CD4-positive, alpha-beta memory T cell (primary cell): ENCODE data around the gene DNAJB4. TPM values are rescaled to one million over a fixed set of nuclear protein-coding genes. Genes with fewer than 3 reads are reported as not detected.
A peak's percentile ranks its signal among the peaks of the same experiment; 100 is the strongest.
"Not testable (repeated sequence)": the region's sequence is repeated elsewhere in the genome, so short reads cannot be mapped to it uniquely, and the experiment has no call there.

Experiments
- CTCF ChIA-PET: fragments of 350-600 bp; sonication (Branson Sonifier 250); formaldehyde crosslinking; loops from one replicate; lab custom pipeline; 2021; ENCODE audit warnings: inconsistent platforms; ENCODE audit not compliant: partially characterized antibody; lab: Charles Lee
- POLR2A ChIA-PET: fragments of 350-600 bp; sonication (Branson Sonifier 250); formaldehyde crosslinking; loops from one replicate; lab custom pipeline; 2021; ENCODE audit not compliant: partially characterized antibody; lab: Charles Lee
- DNase-seq, 5 donors: peaks; one replicate each; pipeline versions ENCODE4 v3.0.0 to v3.0.0-alpha.2; 2020 to 2022; ENCODE audit warnings: mixed read lengths in 1 of 5
- H3K27ac ChIP-seq: one replicate; pipeline ENCODE4 v1.7.0; 2013; ENCODE audit warnings: low read depth, low read length
- H3K27me3 ChIP-seq: 2 replicates; pipeline ENCODE4 v1.7.0; 2013; ENCODE audit warnings: mild to moderate bottlenecking, low read length, moderate library complexity; ENCODE audit not compliant: insufficient read depth
- H3K36me3 ChIP-seq: 2 replicates; pipeline ENCODE4 v1.7.0; 2013; ENCODE audit warnings: mild to moderate bottlenecking, low read length, moderate library complexity; ENCODE audit not compliant: insufficient read depth
- H3K4me1 ChIP-seq: 2 replicates; pipeline ENCODE4 v1.7.0; 2013; ENCODE audit warnings: mild to moderate bottlenecking, low read length, moderate library complexity; ENCODE audit not compliant: insufficient read depth
- H3K4me3 ChIP-seq, 2 donors: one replicate each; pipeline ENCODE4 v1.7.0; 2013; ENCODE audit warnings: low read length in 2 of 2, mild to moderate bottlenecking in 1 of 2
- H3K9me3 ChIP-seq, 2 donors: one replicate each; pipeline ENCODE4 v1.7.0; 2013; ENCODE audit warnings: low read length in 2 of 2, control low read depth in 1 of 2; ENCODE audit not compliant: control insufficient read depth in 1 of 2
- H3K27ac Mint-ChIP-seq, 7 donors: one replicate each; pipeline ENCODE4 v1.8.0; 2020 to 2021; ENCODE audit warnings: mixed read lengths in 7 of 7, mild to moderate bottlenecking in 6 of 7, inconsistent platforms in 3 of 7, moderate library complexity in 3 of 7
- H3K27me3 Mint-ChIP-seq, 2 donors: one replicate each; pipeline ENCODE4 v1.8.0; 2020 to 2021; ENCODE audit warnings: mixed read lengths in 2 of 2
- H3K36me3 Mint-ChIP-seq, 2 donors: one replicate each; pipeline ENCODE4 v1.8.0; 2020 to 2021; ENCODE audit warnings: mixed read lengths in 2 of 2, inconsistent platforms in 1 of 2, mild to moderate bottlenecking in 1 of 2
- H3K4me1 Mint-ChIP-seq, 4 donors: one replicate each; pipeline ENCODE4 v1.8.0; 2020 to 2021; ENCODE audit warnings: mixed read lengths in 4 of 4, mild to moderate bottlenecking in 1 of 4
- H3K4me3 Mint-ChIP-seq, 8 donors: one replicate each; pipeline ENCODE4 v1.8.0; 2020 to 2021; ENCODE audit warnings: mixed read lengths in 8 of 8, mild to moderate bottlenecking in 7 of 8, moderate library complexity in 6 of 8, inconsistent platforms in 3 of 8
- H3K9me3 Mint-ChIP-seq, 8 donors: one replicate each; pipeline ENCODE4 v1.8.0; 2020 to 2021; ENCODE audit warnings: mixed read lengths in 8 of 8, mild to moderate bottlenecking in 5 of 8, inconsistent platforms in 3 of 8, moderate library complexity in 1 of 8
- intact Hi-C: fragments of 100-400 bp; cut with micrococcal nuclease; formaldehyde crosslinking; loops from one replicate; pipeline ENCODE4 v1.15.1; 2023
- polyA plus RNA-seq, 2 donors: library from polyadenylated mRNA; unstranded; fragments of 300-500 nt; fragmentation: Illumina TruSeq; gene quantifications; one replicate each; pipeline ENCODE4 v1.2.3, GENCODE V29; 2021
- total RNA-seq, 2 experiments: library from RNA; stranded (reverse); gene quantifications; one replicate each; pipeline ENCODE4 v1.2.3, GENCODE V29; 2021

DNAJB4 gene
- total and polyA plus RNA-seq, 4 experiments from 2014 or later, result 8.7 to 18.3 (median 12.6) TPM

GRCh38 chr1:77977989-77978292, 26.8 kb upstream of the DNAJB4 start:
- Mint-ChIP-seq H3K36me3 (peaks cover 8 to 23% of the 10 kb centered on the region in 2 donors), H3K27me3 (no peaks in the 10 kb centered on the region), H3K27ac (no peak overlapping the region), H3K9me3 (peaks cover 0 to 1% (median 0%) of the 10 kb centered on the region in 8 donors), H3K4me1 (peaks cover 24 to 37% (median 34%) of the 10 kb centered on the region in 4 donors), H3K4me3 (no peak overlapping the region)
- CTCF ChIA-PET, result interaction anchor here (1.1 to 3.9 kb wide), 6 partner anchors 9 to 698 kb away, joined by 3 to 38 read pairs (median 6); partner anchors contain the start of gene DNAJB4
- no peaks in the 10 kb centered on the region for H3K27me3 ChIP-seq
- H3K4me3 ChIP-seq, result peak overlapping the region; percentile 74 to 94
- intact Hi-C loops, result loop anchor here (1.0 to 10.0 kb wide), 4 partner anchors 15 to 647 kb away; partner anchors contain the start of genes GIPC2, IFI44L and USP33
- POLR2A ChIA-PET, result interaction anchor here (0.8 to 8.5 kb wide), 19 partner anchors 8 to 673 kb away, joined by 3 to 247 read pairs (median 5); partner anchors contain the start of genes DNAJB4, IFI44L, MIGA1 and ZZZ3
- H3K4me1 ChIP-seq, result peaks cover 65% of the 10 kb centered on the region
- H3K27ac ChIP-seq, result peak overlapping the region; percentile 100
- H3K9me3 ChIP-seq, result no peaks in the 10 kb centered on the region
- no peak for DNase-seq
- H3K36me3 ChIP-seq, result peaks cover 7% of the 10 kb centered on the region

GRCh38 chr1:77978293-77978968, 26.3 kb upstream of the DNAJB4 start:
- peak; percentile 84 to 95 (median 90) for DNase-seq
- peak overlapping the region; percentile 74 to 94 for H3K4me3 ChIP-seq
- H3K4me1 Mint-ChIP-seq, result peaks cover 23 to 35% (median 33%) of the 10 kb centered on the region in 4 donors
- peaks cover 0 to 1% (median 0%) of the 10 kb centered on the region in 8 donors for H3K9me3 Mint-ChIP-seq
- ChIA-PET CTCF (interaction anchor here (0.8 to 3.9 kb wide), 7 partner anchors 10 to 698 kb away, joined by 3 to 38 read pairs (median 4); partner anchors contain the start of gene DNAJB4), POLR2A (interaction anchor here (0.6 to 8.5 kb wide), 25 partner anchors 9 to 673 kb away, joined by 3 to 247 read pairs (median 5); partner anchors contain the start of genes DNAJB4, IFI44L, MIGA1 and USP33)
- no peaks in the 10 kb centered on the region for H3K9me3 ChIP-seq
- no peak overlapping the region for H3K27ac Mint-ChIP-seq
- H3K4me3 Mint-ChIP-seq, result no peak overlapping the region
- H3K36me3 Mint-ChIP-seq, result peaks cover 7 to 23% of the 10 kb centered on the region in 2 donors
- intact Hi-C loops, result loop anchor here (1.0 to 10.0 kb wide), 3 partner anchors 66 to 646 kb away; partner anchors contain the start of genes GIPC2, IFI44L and USP33
- peaks cover 7% of the 10 kb centered on the region for H3K36me3 ChIP-seq
- no peaks in the 10 kb centered on the region for H3K27me3 Mint-ChIP-seq
- no peaks in the 10 kb centered on the region for H3K27me3 ChIP-seq
- H3K4me1 ChIP-seq, result peaks cover 62% of the 10 kb centered on the region
- H3K27ac ChIP-seq, result peak overlapping the region; percentile 100

- no peak within 1 kb of the TSS for H3K4me3 Mint-ChIP-seq
- POLR2A ChIA-PET, result interaction anchor here (0.6 to 8.5 kb wide), 26 partner anchors 10 to 672 kb away, joined by 3 to 247 read pairs (median 4); partner anchors contain the start of genes DNAJB4, IFI44L, MIGA1 and USP33
- H3K4me1 ChIP-seq, result peaks cover 55% of the 10 kb centered on the region
These were observed 25.5 kb upstream of the DNAJB4 start, which contains the start of gene FUBP1 for GRCh38 chr1:77978969-77979876. Gene FUBP1 (minus strand): TSS chr1:77979072. CDS start chr1:77979004, 68 bp downstream.

GRCh38 chr1:77983352-77983996, 21.3 kb upstream of the DNAJB4 start:
- H3K27me3 ChIP-seq, H3K27me3 Mint-ChIP-seq, intact Hi-C loops, H3K27ac ChIP-seq, H3K36me3 ChIP-seq, H3K4me3 ChIP-seq, DNase-seq, H3K9me3 ChIP-seq, H3K4me3 Mint-ChIP-seq, H3K36me3 Mint-ChIP-seq, H3K9me3 Mint-ChIP-seq: not testable (repeated sequence)
- POLR2A ChIA-PET, result interaction anchor here (0.8 to 8.5 kb wide), 2 partner anchors 21 kb away, joined by 4 to 247 read pairs; partner anchors contain the start of gene DNAJB4
- Mint-ChIP-seq H3K4me1 (peaks cover 8 to 22% (median 18%) of the 10 kb centered on the region in 4 donors), H3K27ac (peak overlapping the region in 1 of 7 donors; percentile 14)
- H3K4me1 ChIP-seq, result peaks cover 19% of the 10 kb centered on the region
- CTCF ChIA-PET, result interaction anchor here (2.6 kb wide), 1 partner anchor 11 kb away, joined by 6 read pairs; no protein-coding TSS in a partner anchor

More at GRCh38 chr1:77978969-77979876, 25.5 kb upstream of the DNAJB4 start, which contains the start of gene FUBP1:
- H3K9me3 Mint-ChIP-seq, result peaks cover 0 to 1% (median 0%) of the 10 kb centered on the region in 8 donors
- no peaks in the 10 kb centered on the region for H3K27me3 Mint-ChIP-seq
- Histone ChIP-seq H3K9me3 (no peaks in the 10 kb centered on the region), H3K4me3 (peak within 1 kb of the TSS; percentile 74 to 94), H3K27me3 (no peaks in the 10 kb centered on the region), H3K36me3 (peaks cover 7% of the 10 kb centered on the region), H3K27ac (peak within 1 kb of the TSS; percentile 100)
- CTCF ChIA-PET, result interaction anchor here (0.8 to 3.9 kb wide), 11 partner anchors 11 to 697 kb away, joined by 3 to 38 read pairs (median 4); partner anchors contain the start of gene DNAJB4
- peaks cover 22 to 39% (median 30%) of the 10 kb centered on the region in 4 donors for H3K4me1 Mint-ChIP-seq
- peak; percentile 95 to 98 (median 97) for DNase-seq
- intact Hi-C loops, result loop anchor here (1.0 to 10.0 kb wide), 6 partner anchors 25 to 646 kb away; partner anchors contain the start of genes DNAJB4, GIPC2, IFI44L and USP33
- peaks cover 5 to 22% of the 10 kb centered on the region in 2 donors for H3K36me3 Mint-ChIP-seq
- no peak within 1 kb of the TSS for H3K27ac Mint-ChIP-seq

GRCh38 chr1:77983997-77984355, 20.8 kb upstream of the DNAJB4 start:
- Histone ChIP-seq H3K4me3 (no peak overlapping the region), H3K27ac (no peak overlapping the region), H3K4me1 (peaks cover 19% of the 10 kb centered on the region), H3K9me3 (no peaks in the 10 kb centered on the region), H3K27me3 (no peaks in the 10 kb centered on the region), H3K36me3 (no peaks in the 10 kb centered on the region)
- intact Hi-C loops, result no loop called here
- Mint-ChIP-seq H3K27me3 (no peaks in the 10 kb centered on the region), H3K36me3 (peaks cover 0 to 4% of the 10 kb centered on the region in 2 donors), H3K4me3 (no peak overlapping the region), H3K27ac (peak overlapping the region in 1 of 7 donors; percentile 14), H3K4me1 (peaks cover 8 to 24% (median 19%) of the 10 kb centered on the region in 4 donors), H3K9me3 (no peaks in the 10 kb centered on the region)
- POLR2A ChIA-PET, result interaction anchor here (0.8 kb wide), 1 partner anchor 21 kb away, joined by 4 read pairs; the partner anchor contains the start of gene DNAJB4
- CTCF ChIA-PET, result interaction anchor here (2.6 kb wide), 1 partner anchor 11 kb away, joined by 6 read pairs; no protein-coding TSS in a partner anchor
- no peak for DNase-seq

GRCh38 chr1:77984629-77985028, 20.1 kb upstream of the DNAJB4 start:
- Histone ChIP-seq H3K27ac (no peak overlapping the region), H3K36me3 (no peaks in the 10 kb centered on the region), H3K9me3 (no peaks in the 10 kb centered on the region), H3K4me1 (peaks cover 19% of the 10 kb centered on the region), H3K4me3 (no peak overlapping the region), H3K27me3 (no peaks in the 10 kb centered on the region)
- no peaks in the 10 kb centered on the region for H3K9me3 Mint-ChIP-seq
- no peaks in the 10 kb centered on the region for H3K27me3 Mint-ChIP-seq
- CTCF ChIA-PET, result interaction anchor here (2.6 kb wide), 1 partner anchor 10 kb away, joined by 6 read pairs; no protein-coding TSS in a partner anchor
- DNase-seq, result no peak
- intact Hi-C loops, result no loop called here
- peak overlapping the region in 2 of 7 donors; percentile 0 to 2 for H3K27ac Mint-ChIP-seq
- H3K36me3 Mint-ChIP-seq, result peaks cover 0 to 4% of the 10 kb centered on the region in 2 donors
- peaks cover 10 to 25% (median 21%) of the 10 kb centered on the region in 4 donors for H3K4me1 Mint-ChIP-seq
- POLR2A ChIA-PET, result no interaction called here
- no peak overlapping the region for H3K4me3 Mint-ChIP-seq
